Epithelial cell of prostate (primary cell): ENCODE data around the gene MCRIP2.

ENCODE experiments used
- DNase-seq: peaks from one replicate; pipeline ENCODE4 v3.0.0-alpha.2; 2011; ENCODE audit warnings: low read depth, low spot score
- H3K27ac ChIP-seq: fragments of 450-650 bp; 2 replicates; pipeline ENCODE4 v1.5.1; 2017; ENCODE audit warnings: mild to moderate bottlenecking

MCRIP2 gene

DNA sequence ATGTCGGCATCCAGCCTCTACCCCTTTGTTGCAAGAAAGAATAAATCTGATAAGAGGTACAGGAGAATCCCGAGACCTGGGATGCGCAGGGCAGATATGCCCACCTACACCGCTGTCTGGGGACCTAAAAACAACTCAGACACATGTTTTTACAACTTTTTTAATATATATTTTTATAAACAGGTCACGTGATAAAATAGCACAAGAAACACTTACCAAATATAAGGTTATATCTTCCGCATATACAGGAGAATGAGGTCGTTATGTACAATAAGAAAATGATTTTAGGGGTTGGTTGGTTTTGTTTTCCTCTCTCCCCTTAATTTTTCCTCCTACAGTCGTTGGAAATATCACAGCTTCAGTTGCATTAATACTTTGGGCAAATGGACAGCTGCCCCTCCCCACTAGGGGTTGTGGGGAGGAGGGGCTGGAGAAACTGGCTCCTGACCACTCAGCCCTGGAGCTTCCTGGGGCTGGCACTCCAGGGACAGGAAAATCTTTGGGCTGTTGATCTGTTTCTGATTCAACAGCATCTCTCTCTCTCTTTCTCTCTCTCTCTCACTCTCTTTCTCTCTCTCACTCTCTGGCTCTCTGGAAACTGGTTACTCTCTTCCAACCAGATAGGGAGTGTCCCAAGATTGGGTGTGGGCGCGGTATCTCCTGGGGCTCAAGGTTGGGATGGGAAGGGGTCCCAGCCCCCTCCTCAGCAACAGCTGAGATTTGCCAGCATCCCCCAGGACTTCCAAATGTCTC lies 50.9 kb downstream of the MCRIP2 start:
- H3K27ac ChIP-seq, result no peak overlapping the region
- no peak for DNase-seq

DNA sequence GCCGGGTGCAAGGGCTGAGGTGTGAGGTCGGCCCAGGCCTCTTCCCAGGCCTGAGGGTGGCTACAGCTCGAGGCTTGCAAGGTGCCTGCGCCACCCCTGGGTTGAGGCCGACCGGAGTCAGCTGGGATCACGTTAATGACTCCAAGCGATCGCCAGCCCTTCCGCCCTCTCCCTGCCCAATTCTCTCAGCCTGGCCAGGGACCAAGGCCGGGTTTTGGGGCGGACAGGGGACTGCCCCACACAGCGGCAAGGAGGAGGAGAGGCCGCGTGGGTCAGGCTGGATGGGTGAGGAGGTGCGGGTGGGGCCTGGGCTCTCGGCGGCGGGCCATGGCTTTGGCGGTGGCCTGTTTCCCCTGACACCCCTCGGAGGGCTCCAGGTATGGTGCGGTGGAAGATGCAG lies 51.7 kb downstream of the MCRIP2 start:
- no peak for DNase-seq
- no peak overlapping the region for H3K27ac ChIP-seq

DNA sequence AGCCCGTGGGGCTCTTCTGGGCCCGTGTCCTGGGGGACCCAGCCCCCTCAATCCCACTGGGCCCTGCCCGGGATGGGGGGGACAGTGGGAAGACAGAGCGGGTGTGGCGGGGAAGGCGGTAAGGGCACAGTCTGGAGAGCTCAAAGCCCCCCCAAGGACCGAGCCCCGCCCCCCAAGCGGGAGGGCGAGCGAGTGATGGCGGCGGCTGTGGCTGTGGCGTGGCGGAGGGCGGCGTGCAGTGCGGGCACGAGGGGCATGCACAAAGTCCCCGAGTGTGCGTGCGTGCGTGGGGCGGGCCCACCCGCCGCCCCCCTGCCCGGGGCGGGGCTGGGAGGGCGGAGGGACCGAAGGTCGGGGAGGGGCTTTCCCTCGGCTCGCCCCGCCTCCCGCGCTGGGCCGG lies 52.1 kb downstream of the MCRIP2 start:
- no peak for DNase-seq
- H3K27ac ChIP-seq, result no peak overlapping the region

DNA sequence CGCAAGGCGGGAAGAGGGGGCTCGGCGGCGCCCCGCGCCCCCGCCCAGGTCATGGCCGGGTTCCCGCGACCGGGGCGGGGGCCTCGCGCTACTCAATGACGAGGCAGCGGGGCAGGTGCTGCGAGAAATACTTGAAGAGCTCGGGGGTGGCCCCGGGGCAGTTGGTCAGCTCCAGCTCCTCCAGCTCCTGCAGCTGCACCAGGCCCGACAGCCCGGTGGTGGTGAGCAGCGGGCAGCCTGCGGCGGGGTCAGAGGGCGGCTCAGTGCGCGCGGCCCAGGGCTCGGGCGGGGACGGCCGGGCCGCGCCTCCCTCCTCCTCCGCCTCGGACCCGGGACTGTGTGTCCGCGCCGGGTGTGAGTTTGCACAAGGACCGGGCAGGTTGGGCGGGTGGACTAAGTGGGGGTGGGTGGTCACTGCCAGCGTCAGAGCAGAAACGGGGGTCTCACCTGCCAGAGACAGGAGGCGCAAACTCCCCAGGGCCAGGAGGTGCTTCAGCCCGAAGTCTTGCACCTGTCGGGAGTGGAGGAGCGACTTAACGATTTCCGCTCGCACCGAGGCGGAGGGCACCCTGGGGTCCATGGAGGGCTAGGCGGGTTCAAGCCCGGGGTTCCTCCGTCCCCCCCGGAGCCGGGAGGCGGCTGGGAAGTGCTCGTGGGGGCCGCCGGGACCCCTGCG lies 52.7 kb downstream of the MCRIP2 start:
- no peak for DNase-seq
- no peak overlapping the region for H3K27ac ChIP-seq

DNA sequence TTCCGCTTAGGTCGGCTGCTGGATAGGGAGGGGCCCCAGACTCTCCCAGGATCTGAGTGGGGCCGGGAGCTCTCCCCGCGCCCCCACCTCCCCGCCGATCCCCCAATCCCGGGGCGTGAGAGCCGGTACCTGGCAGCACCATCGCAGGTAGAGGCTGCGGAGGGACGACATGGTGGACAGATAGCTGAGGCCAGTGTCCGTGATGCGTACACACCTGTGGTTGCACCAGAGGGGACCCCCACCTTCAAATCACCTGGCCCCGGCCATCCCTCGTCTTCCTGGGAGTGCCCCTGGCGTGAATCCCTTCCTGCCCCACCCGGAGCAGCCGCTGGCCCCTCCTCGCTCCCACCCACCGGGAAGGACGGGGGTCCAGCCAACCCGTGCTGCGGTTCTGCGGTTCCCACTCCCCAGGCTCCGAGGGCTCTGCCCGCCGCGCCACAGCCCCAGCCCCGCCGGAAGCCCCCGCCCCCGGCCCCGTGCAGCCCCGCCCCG lies 53.3 kb downstream of the MCRIP2 start:
- no peak for DNase-seq
- no peak overlapping the region for H3K27ac ChIP-seq

DNA sequence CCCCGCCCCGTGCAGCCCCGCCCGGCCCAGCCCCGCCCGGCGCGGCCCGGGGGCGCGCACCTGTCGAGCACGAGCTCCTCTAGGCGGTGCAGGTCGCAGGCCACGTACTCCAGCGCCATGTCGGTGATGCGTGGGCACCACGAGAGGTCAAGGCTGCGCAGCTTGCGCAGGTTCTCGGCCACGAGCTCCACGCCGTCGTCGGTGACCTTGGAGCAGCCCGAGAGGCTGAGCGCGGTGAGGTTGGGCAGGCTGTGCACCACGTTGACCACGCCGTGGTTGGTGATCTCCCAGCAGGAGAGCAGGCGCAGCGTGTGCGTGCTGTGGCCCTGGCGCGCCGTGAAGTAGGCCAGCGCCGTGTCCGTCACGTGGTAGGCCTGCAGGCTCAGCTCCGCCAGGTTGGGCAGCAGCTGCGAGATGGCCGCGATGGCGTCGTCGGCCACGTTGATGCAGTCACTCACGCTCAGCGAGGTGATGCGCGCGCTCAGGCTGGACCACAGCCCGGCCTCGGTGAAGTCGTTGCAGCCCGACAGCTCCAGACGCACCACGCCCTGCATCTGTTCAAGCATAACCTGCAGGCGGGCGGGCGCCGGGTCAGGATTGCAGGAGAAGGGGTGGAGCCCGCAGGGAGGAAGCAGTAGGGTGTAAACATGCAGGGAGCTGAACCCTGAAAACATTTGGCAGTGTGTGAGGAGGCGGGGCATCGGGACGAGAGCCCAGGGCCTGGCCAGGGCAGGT lies 53.9 kb downstream of the MCRIP2 start:
- no peak overlapping the region for H3K27ac ChIP-seq
- DNase-seq, result no peak
